BE2C (cell line): Measurements from ENCODE around the gene SLC15A1.

ENCODE experiments used
- DNase-seq: peaks from one replicate; pipeline ENCODE4 v3.0.0-alpha.2; 2020
- H3K27me3 ChIP-seq: fragments of 250-450 bp; sonication (Bioruptor Pico); 2 replicates; pipeline ENCODE4 v1.5.1; 2020; ENCODE audit warnings: mild to moderate bottlenecking
- H3K36me3 ChIP-seq: fragments of 250-450 bp; sonication (Bioruptor Pico); 2 replicates; pipeline ENCODE4 v1.5.1; 2020; ENCODE audit warnings: mild to moderate bottlenecking
- H3K4me1 ChIP-seq: fragments of 250-450 bp; sonication (Bioruptor Pico); 2 replicates; pipeline ENCODE4 v1.5.1; 2020
- H3K4me3 ChIP-seq: 2 replicates; pipeline ENCODE4 v1.5.1; 2011; ENCODE audit warnings: low read depth, low read length
- H3K9me3 ChIP-seq: fragments of 250-450 bp; sonication (Bioruptor Pico); 2 replicates; pipeline ENCODE4 v1.5.1; 2020
- CTCF ChIP-seq: IDR thresholded peaks from 2 replicates; pipeline ENCODE4 v1.5.1; 2012; ENCODE audit warnings: mild to moderate bottlenecking, low read depth, low read length

SLC15A1 gene

DNA sequence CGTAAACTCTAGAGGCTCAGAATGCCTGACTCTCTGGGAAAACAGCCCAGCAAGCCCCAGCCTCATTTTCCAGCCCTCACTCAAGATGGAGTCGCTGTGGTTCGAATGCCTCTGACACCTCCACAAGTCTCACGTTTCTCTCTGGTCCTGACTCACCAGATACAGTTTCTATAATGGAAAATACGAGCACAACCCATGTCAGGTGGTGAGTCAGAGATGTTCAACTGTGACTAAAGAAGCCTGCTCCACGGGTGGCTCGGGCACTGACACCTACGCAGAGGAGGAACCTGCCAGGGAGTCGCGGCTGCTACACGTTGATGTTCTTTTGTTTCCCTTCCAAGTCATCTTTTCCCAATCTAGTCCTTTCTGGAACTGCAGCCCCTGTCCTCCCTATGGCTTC, 88.4 kb downstream of the SLC15A1 start:
- H3K9me3 ChIP-seq, result no peaks in the 10 kb centered on the region
- no peak overlapping the region for H3K4me3 ChIP-seq
- H3K4me1 ChIP-seq, result peaks cover 4% of the 10 kb centered on the region
- no peaks in the 10 kb centered on the region for H3K27me3 ChIP-seq
- DNase-seq, result no peak
- TF ChIP-seq CTCF, result no peak
- H3K36me3 ChIP-seq, result no peaks in the 10 kb centered on the region

GRCh38 chr13:98658131-98658530, 94.3 kb downstream of the SLC15A1 start:
- H3K36me3 ChIP-seq, result no peaks in the 10 kb centered on the region
- no peaks in the 10 kb centered on the region for H3K9me3 ChIP-seq
- H3K4me3 ChIP-seq, result no peak overlapping the region
- peaks cover 4% of the 10 kb centered on the region for H3K4me1 ChIP-seq
- DNase-seq, result no peak
- no peak for TF ChIP-seq CTCF
- no peaks in the 10 kb centered on the region for H3K27me3 ChIP-seq

GRCh38 chr13:98657506-98658085, 94.9 kb downstream of the SLC15A1 start:
- no peak for DNase-seq
- Histone ChIP-seq H3K4me1 (peaks cover 4% of the 10 kb centered on the region), H3K4me3 (no peak overlapping the region), H3K9me3 (no peaks in the 10 kb centered on the region), H3K27me3 (no peaks in the 10 kb centered on the region), H3K36me3 (no peaks in the 10 kb centered on the region)
- TF ChIP-seq CTCF, result no peak

DNA sequence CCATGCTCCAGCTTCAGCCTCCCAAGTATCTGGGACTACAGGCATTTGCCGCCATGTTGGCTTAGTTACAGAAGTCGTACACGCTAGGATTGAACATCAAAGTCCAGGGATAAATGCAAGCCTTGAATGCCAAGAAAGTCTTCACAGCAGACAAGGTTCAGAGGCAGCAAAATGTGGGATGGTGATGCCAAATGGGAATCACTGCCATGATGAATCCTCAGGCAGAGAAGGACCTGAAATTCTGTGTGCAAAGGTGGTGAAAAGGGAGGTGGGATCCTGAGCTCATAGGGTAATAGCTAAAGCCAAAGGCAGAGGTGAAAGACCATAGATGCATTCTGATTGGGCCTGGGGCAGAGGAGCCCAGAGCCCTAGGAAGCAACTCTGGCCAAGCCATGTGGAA, 96.2 kb downstream of the SLC15A1 start:
- DNase-seq, result no peak
- Histone ChIP-seq H3K27me3 (no peaks in the 10 kb centered on the region), H3K4me1 (no peaks in the 10 kb centered on the region; the same call in 1 of the 2 replicates), H3K9me3 (no peaks in the 10 kb centered on the region), H3K36me3 (no peaks in the 10 kb centered on the region), H3K4me3 (no peak overlapping the region)
- TF ChIP-seq CTCF, result no peak

DNA sequence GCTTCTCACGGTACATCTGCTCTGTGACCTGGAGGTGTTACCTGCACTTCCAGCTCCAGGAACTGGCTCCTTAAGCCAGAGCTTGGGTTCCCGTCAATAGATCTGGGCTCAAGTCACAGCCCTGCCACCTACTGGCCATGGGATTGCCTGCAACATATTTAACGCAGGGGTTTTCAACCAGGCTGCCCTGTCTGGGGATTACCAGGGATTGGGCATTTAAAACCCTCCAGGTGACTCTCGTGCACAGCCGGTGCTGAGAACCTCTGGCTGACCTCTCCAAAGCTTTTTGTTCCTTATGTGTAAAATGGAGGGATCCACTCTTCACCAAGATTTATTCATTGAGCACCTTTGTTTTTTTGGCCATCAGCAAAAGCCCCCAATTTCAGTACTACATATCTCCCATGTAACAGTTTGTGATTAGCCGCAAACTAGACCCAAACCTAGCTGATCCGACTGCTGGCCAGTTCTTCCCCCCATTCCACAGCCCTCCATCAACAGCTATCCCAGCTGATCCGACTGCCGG, 98.9 kb downstream of the SLC15A1 start:
- Histone ChIP-seq H3K4me1 (no peaks in the 10 kb centered on the region; the same call in 1 of the 2 replicates), H3K27me3 (no peaks in the 10 kb centered on the region), H3K9me3 (no peaks in the 10 kb centered on the region), H3K36me3 (no peaks in the 10 kb centered on the region), H3K4me3 (no peak overlapping the region)
- TF ChIP-seq CTCF, result peak; percentile 96
- peak; percentile 82 for DNase-seq

GRCh38 chr13:98652721-98653462, 99.6 kb downstream of the SLC15A1 start:
- DNase-seq, result no peak
- TF ChIP-seq CTCF, result no peak
- Histone ChIP-seq H3K36me3 (no peaks in the 10 kb centered on the region), H3K4me1 (no peaks in the 10 kb centered on the region; the same call in 1 of the 2 replicates), H3K9me3 (no peaks in the 10 kb centered on the region), H3K27me3 (no peaks in the 10 kb centered on the region), H3K4me3 (no peak overlapping the region)
